Putamen (tissue), 1 donor: ENCODE measurements around the gene TKTL2.
"Not testable (repeated sequence)": the region's sequence is repeated elsewhere in the genome, so short reads cannot be mapped to it uniquely, and the experiment has no call there.

ENCODE experiments used
- DNase-seq: peaks from one replicate; pipeline ENCODE4 v3.0.0-alpha.2; 2016; ENCODE audit warnings: low spot score

TKTL2 gene

GRCh38 chr4:163447481-163447880 is 26.1 kb downstream of the TKTL2 start:
- no peak for DNase-seq

- DNase-seq, result not testable (repeated sequence)
Measured at GRCh38 chr4:163447023-163447422, 26.5 kb downstream of the TKTL2 start.

GRCh38 chr4:163440040-163440439 is 33.5 kb downstream of the TKTL2 start:
- no peak for DNase-seq
